GM12873 (cell line): Measurements from ENCODE around the gene ZNF281.

Source experiments
- TF ChIP-seq, protein P1 (sequence below): IDR thresholded peaks from 2 replicates; pipeline ENCODE4 v1.5.1; 2012; ENCODE audit warnings: low read depth, mild to moderate bottlenecking, moderate library complexity, low read length, control low read depth; ENCODE audit not compliant: insufficient read depth; ENCODE audit errors: missing control alignments

ZNF281 gene

DNA sequence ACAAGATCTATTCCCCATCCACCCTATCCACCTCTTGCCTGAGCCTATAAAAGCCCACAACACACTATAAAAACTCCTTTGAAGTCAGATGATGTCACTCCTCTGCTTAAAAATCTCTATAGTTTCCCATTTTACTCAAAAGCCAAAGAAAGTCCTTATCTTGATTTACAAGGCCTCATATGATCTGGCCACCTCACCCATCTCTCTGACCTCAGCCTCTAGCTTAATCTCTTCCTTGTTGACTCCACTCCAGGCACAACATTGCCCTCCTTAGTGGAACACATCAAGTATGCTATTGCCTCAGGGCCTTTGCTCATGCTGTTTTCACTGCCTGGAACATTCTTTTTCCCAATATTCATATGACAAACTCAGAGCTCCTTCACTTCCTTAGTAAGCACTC lies 33.3 kb downstream of the ZNF281 start:
- TF ChIP-seq, protein P1, sequence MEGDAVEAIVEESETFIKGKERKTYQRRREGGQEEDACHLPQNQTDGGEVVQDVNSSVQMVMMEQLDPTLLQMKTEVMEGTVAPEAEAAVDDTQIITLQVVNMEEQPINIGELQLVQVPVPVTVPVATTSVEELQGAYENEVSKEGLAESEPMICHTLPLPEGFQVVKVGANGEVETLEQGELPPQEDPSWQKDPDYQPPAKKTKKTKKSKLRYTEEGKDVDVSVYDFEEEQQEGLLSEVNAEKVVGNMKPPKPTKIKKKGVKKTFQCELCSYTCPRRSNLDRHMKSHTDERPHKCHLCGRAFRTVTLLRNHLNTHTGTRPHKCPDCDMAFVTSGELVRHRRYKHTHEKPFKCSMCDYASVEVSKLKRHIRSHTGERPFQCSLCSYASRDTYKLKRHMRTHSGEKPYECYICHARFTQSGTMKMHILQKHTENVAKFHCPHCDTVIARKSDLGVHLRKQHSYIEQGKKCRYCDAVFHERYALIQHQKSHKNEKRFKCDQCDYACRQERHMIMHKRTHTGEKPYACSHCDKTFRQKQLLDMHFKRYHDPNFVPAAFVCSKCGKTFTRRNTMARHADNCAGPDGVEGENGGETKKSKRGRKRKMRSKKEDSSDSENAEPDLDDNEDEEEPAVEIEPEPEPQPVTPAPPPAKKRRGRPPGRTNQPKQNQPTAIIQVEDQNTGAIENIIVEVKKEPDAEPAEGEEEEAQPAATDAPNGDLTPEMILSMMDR = no peak

DNA sequence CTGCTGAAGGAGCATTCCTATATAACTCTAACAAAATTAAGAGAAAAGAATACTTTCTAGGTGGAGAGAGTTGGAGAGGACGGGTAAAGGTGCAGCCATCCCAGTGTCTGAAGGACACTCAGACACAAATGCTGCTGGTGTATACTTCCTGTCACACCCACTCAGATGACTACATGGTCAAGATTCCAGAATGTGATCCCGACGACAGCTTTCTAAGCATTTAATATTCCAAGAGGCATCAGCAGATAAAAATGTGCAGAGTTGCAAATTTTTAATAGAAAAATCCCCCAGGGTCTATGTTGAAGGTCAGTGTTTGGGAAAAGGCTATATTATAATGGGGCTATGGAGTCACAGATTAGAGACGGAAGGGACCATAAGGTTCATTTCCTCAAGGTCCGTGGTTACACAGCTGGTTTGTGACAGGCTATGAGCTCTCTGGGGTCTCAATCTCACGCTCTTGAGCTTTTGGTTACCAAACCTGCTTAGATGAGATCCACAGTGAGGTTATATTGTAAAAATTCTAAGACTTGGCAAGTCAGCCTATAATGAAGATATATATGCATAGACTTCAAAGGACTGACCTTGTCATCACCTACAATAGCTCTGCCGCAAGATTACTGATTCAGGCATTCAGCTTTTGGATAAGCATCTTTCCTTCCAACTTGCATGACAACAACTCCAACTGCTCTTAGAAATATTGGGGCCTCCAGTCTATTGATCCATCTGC lies 35.1 kb downstream of the ZNF281 start:
- TF ChIP-seq, protein P1 = no peak

DNA sequence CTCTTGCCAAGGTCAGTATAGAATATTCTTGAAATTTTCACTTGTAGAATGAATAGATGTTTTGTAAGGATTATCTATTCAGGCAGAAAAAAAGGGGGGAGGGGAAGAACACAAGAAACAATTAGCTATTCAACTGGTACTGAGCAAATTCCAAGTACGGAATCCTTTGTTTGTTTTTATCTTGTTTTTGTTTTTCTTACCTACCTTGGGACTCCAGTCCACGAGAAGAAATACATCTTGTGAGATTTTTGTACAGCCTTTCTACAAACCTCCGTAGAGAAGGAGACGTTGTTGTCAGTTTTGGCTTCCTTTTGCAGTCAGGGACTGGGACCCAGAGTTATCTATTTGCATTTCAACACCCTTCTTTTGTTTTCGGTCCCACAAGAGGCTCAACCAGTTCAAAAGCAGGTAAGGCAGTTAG lies 36.0 kb downstream of the ZNF281 start:
- TF ChIP-seq, protein P1 = no peak

DNA sequence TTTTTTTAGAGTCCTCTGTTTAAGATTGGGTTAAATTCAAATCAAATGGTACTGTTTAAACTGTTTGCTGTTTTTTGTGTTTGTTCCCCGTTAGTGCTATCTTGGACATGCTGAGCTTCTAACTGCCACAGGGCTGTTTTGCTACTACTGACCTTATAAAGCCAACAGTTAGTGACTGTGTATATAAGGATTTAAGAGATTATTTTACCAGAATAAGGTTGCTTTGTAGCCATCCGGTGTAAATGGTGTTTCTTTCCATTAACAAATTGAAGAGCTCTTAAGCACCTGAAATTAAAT lies 37.0 kb downstream of the ZNF281 start:
- TF ChIP-seq, protein P1 = no peak

DNA sequence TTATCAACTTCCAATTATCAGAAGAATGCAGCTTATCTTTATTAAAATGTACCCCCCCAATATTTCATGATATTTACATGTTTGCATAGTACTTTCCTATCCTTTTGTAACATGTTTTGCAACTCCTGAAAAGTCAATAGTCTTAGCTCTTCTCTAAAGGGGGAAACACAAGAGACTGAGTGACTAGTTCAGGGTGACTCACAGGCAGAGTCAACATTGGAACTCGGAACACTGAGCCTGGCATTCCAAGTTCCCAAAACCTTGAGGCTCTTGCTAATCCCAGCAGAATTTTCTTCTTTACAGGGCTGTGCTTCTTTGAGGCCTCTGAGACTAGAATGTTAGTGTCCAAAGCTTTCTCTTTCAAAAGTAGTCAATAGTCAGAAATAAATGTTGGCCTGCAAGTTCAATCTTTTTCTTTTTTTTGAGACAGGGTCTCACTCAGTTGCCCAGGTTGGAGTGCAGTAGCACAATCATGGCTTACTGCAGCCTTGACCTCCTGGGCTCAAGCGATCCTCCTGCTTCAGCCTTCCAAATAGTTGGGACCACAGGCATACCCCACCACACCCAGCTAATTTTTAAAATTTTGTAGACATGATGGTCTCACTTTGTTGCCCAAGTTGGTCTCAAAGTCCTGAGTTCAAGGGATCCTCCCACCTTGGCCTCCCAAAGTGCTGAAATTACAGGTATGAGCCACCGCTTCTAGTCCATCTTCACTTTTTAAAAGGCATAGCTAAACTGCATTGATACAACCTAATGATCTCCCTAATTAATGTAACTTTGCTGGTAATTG lies 37.5 kb downstream of the ZNF281 start:
- TF ChIP-seq, protein P1 = no peak

DNA sequence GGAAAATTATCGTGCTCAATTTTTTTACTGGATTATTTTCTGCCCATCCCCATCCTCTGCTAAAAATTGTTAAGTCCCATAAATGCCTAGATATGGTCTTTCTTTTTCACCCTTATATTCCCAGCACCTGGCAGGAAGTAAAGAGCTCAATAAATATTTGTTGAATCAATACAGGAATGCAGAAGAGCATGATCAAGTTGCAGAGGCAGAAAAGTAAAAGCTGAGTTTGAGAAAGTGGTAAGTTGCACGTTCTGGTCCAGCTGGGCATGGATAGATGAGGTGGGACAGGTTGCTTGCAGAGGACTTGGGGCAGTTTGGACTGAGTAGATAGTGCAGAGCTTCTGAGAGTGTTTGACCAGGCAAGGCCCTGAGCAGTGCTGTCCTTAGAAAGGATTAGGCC lies 40.1 kb downstream of the ZNF281 start:
- TF ChIP-seq, protein P1 = no peak

DNA sequence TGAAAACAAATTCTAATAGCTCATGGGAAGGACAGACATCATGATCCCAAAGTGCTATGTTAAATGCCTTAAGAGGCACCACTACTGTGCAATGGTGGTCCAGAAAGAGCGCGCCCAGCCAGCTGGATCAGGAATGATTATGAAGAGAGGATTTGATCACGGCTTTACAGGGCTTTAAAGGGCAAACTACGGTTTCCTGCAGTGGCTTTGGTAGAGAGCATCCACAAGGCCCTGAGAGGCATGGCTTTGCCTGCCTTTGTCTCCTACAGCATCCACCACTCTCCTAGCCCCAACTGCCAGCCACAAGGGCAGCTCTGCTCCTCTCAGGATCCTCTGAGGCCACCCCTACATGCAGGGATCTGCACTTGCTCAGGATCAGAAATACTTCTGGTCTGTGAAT lies 40.7 kb downstream of the ZNF281 start:
- TF ChIP-seq, protein P1 = no peak
